T-helper 2 cell treated with Interferon-gamma antibody and Interleukin-4, amounts not matched to agents 5 μg/mL and 100 μg/mL, for 36 hours (primary cell): ENCODE results near the gene KIFC3.
"Not testable (repeated sequence)": the region's sequence is repeated elsewhere in the genome, so short reads cannot be mapped to it uniquely, and the experiment has no call there.

Experiments
- DNase-seq: peaks from one replicate; pipeline ENCODE4 v3.0.0; 2021; ENCODE audit warnings: low spot score
- H3K27ac Mint-ChIP-seq: one replicate; pipeline ENCODE4 v1.8.0; 2021; ENCODE audit warnings: mild to moderate bottlenecking, mixed read lengths
- H3K27me3 Mint-ChIP-seq: one replicate; pipeline ENCODE4 v1.8.0; 2021; ENCODE audit warnings: low read depth, mixed read lengths
- H3K36me3 Mint-ChIP-seq: one replicate; pipeline ENCODE4 v1.8.0; 2021; ENCODE audit warnings: low read depth, mixed read lengths
- H3K4me1 Mint-ChIP-seq: one replicate; pipeline ENCODE4 v1.8.0; 2021; ENCODE audit warnings: low read depth, mixed read lengths
- H3K4me3 Mint-ChIP-seq: one replicate; pipeline ENCODE4 v1.8.0; 2022; ENCODE audit warnings: mild to moderate bottlenecking, moderate library complexity, mixed read lengths
- H3K9me3 Mint-ChIP-seq: one replicate; pipeline ENCODE4 v1.8.0; 2021; ENCODE audit warnings: mixed read lengths

The KIFC3 gene

DNA sequence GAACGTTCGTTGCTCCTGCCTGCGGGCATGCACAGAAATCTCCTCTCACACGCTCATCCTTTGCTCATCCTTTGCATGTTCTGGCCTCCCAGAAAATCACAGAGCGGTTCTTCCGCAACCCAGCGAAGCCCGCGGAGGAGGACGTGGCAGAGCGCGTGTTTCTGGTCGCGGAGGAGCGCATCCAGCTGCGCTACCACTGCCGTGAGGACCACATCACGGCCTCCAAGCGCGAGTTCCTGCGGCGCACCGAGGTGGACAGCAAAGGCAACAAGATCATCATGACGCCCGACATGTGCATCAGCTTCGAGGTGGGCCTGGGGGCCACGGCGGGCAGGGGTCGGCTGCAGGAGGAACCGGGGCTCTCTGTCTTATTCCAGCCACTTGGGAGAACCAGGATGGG is 76.3 kb downstream of the KIFC3 start:
- no peaks in the 10 kb centered on the region for H3K4me1 Mint-ChIP-seq
- H3K36me3 Mint-ChIP-seq: no peaks in the 10 kb centered on the region

DNA sequence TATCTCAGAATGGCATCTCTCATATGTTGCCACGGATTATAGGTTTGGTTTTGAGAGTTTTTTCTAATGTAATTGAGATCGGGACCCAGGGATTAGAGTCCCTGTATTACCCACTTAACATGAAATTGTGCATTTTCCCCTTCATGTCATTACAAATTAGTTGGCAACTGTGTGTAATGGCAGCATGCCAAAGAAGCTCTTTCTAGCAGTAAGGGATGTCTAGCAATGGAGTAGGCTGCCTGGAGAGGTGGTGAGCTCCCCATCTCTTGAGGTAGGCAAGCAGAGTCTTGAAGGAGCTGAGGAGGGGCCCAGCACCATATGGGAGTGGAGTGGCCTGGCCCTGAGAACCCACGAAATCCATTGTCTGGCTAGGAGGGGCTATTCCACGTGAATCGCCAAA is 76.7 kb downstream of the KIFC3 start:
- Mint-ChIP-seq H3K27me3 (no peaks in the 10 kb centered on the region), H3K9me3 (no peaks in the 10 kb centered on the region), H3K4me1 (no peaks in the 10 kb centered on the region), H3K36me3 (no peaks in the 10 kb centered on the region), H3K4me3 (no peak overlapping the region), H3K27ac (no peak overlapping the region)
- no peak for DNase-seq

More for the DNA sequence above, 76.3 kb downstream of the KIFC3 start:
- H3K4me3 Mint-ChIP-seq: no peak overlapping the region
- no peak for DNase-seq
- H3K27ac Mint-ChIP-seq: no peak overlapping the region
- H3K27me3 Mint-ChIP-seq: no peaks in the 10 kb centered on the region
- no peaks in the 10 kb centered on the region for H3K9me3 Mint-ChIP-seq

DNA sequence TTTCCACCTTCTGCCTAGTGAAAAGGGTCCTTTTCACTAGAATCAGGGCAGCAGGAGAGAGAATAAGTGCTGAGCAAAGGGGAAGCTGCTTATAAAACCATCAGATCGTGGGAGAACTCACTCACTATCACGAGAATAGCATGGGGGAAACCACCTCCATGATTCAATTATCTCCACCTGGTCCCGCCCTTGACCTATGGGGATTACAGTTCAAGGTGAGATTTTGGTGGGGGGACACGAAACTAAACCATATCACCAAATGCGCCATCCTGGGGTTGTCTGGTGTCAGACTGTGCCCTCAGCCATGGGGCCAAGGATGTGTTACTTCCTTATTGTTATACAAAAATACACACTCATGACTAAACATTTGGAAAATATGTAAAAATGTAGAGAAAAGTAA is 77.1 kb downstream of the KIFC3 start:
- Mint-ChIP-seq H3K27me3 (no peaks in the 10 kb centered on the region), H3K4me3 (no peak overlapping the region), H3K36me3 (no peaks in the 10 kb centered on the region), H3K4me1 (no peaks in the 10 kb centered on the region), H3K27ac (no peak overlapping the region), H3K9me3 (no peaks in the 10 kb centered on the region)
- no peak for DNase-seq

DNA sequence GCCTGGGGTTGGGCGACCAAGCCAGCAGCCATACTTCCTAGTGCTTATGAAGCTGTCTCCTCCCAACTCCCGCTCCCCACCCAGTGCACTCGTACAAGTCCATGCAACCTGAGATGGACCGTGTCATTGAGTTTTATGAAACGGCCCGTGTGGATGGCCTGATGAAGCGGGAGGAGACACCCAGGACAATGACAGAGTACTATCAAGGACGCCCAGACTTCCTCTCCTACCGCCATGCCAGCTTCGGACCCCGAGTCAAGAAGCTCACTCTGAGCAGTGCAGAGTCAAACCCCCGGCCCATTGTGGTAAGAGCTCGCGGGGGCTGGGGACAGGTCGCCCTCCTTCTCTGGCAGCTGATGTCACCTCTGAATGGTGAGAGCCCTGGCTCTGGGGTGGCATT is 77.8 kb downstream of the KIFC3 start:
- H3K36me3 Mint-ChIP-seq: no peaks in the 10 kb centered on the region

DNA sequence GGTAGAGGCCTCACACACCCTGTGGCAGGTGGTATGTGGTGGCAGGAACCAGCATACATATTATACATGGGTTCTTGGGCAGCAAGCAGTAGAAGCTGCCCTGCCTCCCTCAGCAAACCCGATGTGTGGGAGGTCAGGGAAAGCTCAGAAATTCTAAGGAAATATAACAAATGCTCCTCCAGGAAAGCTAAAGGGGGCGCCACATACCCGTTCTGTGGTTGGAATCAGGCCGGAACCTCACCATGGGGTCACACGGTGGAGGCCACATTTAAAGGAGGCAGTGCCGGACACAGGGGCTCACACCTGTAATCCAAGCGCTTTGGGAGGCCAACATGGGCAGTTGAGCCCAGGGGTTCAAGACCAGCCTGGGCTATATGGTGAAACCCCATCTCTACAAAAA is 79.1 kb downstream of the KIFC3 start:
- Mint-ChIP-seq H3K27me3 (no peaks in the 10 kb centered on the region), H3K27ac (no peak overlapping the region), H3K9me3 (no peaks in the 10 kb centered on the region), H3K36me3 (no peaks in the 10 kb centered on the region), H3K4me3 (no peak overlapping the region), H3K4me1 (no peaks in the 10 kb centered on the region)
- DNase-seq: no peak

More for the DNA sequence above, 77.8 kb downstream of the KIFC3 start:
- Mint-ChIP-seq H3K4me3 (no peak overlapping the region), H3K4me1 (no peaks in the 10 kb centered on the region), H3K27me3 (no peaks in the 10 kb centered on the region), H3K27ac (no peak overlapping the region), H3K9me3 (no peaks in the 10 kb centered on the region)
- no peak for DNase-seq

DNA sequence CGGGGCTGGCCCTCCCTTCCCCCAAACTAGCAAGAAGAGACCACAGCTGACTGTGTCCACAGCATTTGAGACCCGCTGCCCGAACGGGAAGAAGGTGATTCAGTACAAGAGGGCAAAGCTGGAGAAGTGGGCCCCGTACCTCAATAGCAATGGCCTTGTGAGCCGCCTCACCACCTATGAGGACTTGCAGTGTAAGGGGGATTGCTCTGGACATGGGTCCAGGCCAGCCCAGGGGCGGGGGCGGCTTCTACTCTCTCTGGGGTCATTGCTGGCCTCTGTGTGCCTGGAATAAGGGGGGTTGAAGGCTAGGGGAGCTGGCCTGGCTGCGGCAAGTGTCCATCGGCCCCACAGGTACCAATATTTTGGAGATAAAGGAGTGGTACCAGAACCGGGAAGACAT is 79.6 kb downstream of the KIFC3 start:
- Mint-ChIP-seq H3K4me3 (no peak overlapping the region), H3K36me3 (no peaks in the 10 kb centered on the region), H3K27ac (no peak overlapping the region), H3K27me3 (no peaks in the 10 kb centered on the region), H3K9me3 (no peaks in the 10 kb centered on the region), H3K4me1 (no peaks in the 10 kb centered on the region)
- DNase-seq: no peak

DNA sequence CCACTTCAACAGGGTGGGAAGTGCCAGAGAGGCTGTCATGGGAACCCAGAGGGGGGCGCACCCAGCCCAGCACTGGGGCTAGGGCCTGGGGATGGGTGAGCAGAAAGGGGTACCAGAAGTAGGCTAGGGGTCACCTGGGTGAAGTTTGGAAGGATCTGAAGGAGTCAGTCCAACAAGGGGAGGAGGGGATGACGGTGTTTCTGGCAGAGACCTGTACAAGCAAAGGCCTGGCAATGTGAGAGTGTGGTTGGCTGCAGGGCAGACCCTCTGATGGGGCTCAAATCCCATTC is 80.1 kb downstream of the KIFC3 start:
- no peak for DNase-seq
- no peak overlapping the region for H3K27ac Mint-ChIP-seq
- no peaks in the 10 kb centered on the region for H3K4me1 Mint-ChIP-seq
- H3K27me3 Mint-ChIP-seq: no peaks in the 10 kb centered on the region
- no peaks in the 10 kb centered on the region for H3K9me3 Mint-ChIP-seq
- H3K4me3 Mint-ChIP-seq: no peak overlapping the region
- H3K36me3 Mint-ChIP-seq: no peaks in the 10 kb centered on the region

DNA sequence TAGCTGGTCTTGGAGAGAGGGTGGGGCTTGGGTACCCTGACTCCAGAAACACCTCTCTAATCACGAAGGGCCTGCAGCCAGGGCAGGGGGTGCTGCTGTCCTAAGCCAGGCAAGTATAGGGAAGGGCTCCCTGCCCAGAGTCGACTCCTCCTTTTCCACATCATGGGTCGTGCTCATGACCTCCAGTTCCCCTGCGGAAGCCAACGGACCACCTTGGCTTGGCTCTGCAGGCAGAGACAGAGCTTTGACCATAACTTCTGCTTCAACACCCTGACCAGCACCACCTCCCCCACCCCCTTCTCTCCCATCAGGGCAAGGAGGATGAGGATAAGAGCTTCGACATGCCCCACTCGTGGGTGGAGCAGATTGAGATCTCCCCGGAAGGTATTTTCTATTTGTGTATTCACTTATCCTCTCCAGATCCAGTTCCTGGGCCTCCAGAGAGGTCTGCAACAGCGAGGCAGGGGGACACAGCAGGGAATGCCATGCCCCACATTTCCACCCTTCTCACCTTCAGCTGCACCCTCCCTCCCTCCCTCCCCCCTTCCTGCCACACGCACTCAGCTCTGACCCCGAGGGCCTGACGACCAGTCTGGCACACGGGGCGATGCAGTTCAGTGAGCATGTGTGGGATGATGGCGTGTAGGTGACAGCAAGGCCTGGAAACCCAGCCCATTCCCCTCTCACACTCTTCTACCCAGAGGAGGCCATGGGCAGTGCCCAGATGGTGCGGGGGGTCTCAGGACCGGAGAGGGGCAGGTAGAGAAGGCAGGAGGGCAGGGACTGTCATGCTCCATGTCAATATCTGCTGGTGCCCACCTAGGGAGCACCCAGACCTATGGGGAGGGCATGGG is 80.7 kb downstream of the KIFC3 start:
- Mint-ChIP-seq H3K27ac (no peak overlapping the region), H3K27me3 (no peaks in the 10 kb centered on the region), H3K4me1 (no peaks in the 10 kb centered on the region), H3K4me3 (no peak overlapping the region), H3K36me3 (no peaks in the 10 kb centered on the region), H3K9me3 (no peaks in the 10 kb centered on the region)
- DNase-seq: no peak

DNA sequence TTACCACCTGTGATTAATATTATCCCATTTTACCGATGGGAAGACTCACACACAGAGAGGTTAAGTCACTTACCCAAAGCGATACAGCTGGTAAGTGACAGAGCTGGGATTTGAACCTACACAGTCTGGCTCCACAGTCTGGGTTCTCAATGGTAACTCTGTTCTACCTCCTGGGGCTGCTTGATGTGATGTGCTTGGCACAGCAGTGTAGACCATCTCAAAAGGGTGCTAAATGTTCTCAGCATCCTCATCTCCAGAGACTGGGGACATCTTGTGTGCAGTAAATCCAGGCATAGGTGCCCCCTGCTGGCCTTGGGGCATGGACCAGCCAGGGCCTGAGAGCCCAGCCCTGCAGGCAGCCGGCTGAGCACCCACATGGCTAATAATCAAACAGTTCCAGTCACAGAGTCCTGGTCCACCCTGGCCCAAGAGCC is 82.1 kb downstream of the KIFC3 start:
- H3K4me1 Mint-ChIP-seq: no peaks in the 10 kb centered on the region
- no peaks in the 10 kb centered on the region for H3K9me3 Mint-ChIP-seq
- peak; percentile 23 for DNase-seq
- H3K4me3 Mint-ChIP-seq: no peak overlapping the region
- H3K36me3 Mint-ChIP-seq: no peaks in the 10 kb centered on the region
- no peak overlapping the region for H3K27ac Mint-ChIP-seq
- H3K27me3 Mint-ChIP-seq: no peaks in the 10 kb centered on the region

DNA sequence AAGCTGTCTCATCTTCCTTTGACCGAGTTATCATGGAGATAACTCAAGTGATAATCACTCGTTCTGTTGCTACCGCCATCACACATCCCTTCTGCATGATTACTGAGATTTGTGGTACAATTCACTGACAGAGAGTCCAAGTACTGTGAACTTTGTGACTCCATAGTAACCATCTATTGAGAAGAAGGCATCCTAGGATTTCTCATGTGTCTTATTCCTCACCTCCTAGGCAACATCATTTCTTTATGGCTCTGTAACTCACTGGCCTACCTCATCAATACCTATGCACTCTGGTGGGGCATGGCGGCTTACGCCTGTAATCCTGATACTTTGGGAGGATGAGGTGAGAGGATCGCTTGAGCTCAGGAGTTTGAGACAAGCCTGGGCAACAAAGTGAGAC is 88.2 kb downstream of the KIFC3 start:
- no peaks in the 10 kb centered on the region for H3K9me3 Mint-ChIP-seq
- no peaks in the 10 kb centered on the region for H3K36me3 Mint-ChIP-seq
- H3K4me3 Mint-ChIP-seq: no peak overlapping the region
- DNase-seq: no peak
- peaks cover 31% of the 10 kb centered on the region for H3K27me3 Mint-ChIP-seq
- no peaks in the 10 kb centered on the region for H3K4me1 Mint-ChIP-seq
- H3K27ac Mint-ChIP-seq: no peak overlapping the region

DNA sequence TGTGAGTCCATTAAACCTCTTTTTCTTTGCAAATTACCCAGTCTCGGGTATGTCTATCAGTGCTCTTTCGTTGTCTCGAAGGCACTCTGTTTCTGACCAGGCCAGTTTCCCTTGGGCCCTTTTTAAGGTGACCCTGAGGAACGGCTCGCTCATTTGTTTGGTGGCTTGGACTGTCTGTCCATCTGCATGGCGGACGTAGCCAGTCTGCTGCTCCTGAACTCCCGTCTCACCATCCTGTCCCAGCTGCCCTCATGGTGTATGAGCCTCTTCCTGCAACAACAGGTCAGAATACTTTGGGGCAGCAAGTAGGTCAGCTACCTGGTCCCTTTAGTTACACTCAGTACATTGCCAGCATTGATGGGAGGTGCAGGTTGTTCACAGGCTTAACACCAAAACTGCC is 88.7 kb downstream of the KIFC3 start:
- H3K27ac Mint-ChIP-seq: no peak overlapping the region
- H3K4me3 Mint-ChIP-seq: no peak overlapping the region

DNA sequence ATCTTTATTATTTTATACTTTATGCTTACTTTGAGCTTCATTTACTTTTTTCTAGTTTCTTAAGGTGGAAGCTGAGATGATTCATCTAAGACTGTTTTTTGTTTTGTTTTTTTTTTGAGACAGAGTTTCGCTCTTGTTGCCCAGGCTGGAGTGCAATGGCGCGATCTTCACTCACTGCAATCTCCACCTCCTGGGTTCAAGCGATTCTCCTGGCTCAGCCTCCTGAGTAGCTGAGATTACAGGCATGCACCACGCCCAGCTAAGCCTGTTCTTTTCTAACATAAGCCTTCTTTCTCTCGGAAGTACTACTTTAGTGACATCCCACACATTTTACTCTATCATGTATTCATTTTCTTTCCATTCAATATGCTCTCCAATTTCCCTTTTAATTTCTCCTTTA is 89.7 kb downstream of the KIFC3 start:
- not testable (repeated sequence) for H3K4me1 Mint-ChIP-seq, H3K4me3 Mint-ChIP-seq, H3K36me3 Mint-ChIP-seq, H3K27ac Mint-ChIP-seq, DNase-seq, H3K9me3 Mint-ChIP-seq
- H3K27me3 Mint-ChIP-seq: peaks cover 37% of the 10 kb centered on the region

More for the DNA sequence above, 88.7 kb downstream of the KIFC3 start:
- no peaks in the 10 kb centered on the region for H3K9me3 Mint-ChIP-seq
- no peak for DNase-seq
- H3K27me3 Mint-ChIP-seq: peaks cover 31% of the 10 kb centered on the region
- no peaks in the 10 kb centered on the region for H3K4me1 Mint-ChIP-seq
- no peaks in the 10 kb centered on the region for H3K36me3 Mint-ChIP-seq

DNA sequence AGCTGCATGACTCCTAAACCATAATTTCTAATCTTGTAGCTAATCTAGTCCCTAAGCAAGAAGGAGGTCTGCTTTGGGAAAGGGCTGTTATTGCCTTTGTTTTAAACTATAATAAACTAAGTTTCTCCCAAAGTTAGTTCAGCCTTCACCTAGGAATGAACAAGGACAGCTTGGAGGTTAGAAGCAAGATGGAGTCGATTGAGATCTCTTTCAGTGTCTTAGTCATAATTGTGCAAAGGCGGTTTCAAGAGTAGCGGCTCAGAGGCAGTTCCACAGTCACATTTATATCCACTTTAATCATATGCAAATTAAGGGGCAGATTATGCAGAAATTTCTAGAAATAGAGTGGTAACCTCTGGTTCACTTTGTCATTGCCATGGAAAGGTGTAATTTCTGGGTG is 90.3 kb downstream of the KIFC3 start:
- H3K9me3 Mint-ChIP-seq: no peaks in the 10 kb centered on the region
- H3K36me3 Mint-ChIP-seq: no peaks in the 10 kb centered on the region
- H3K4me3 Mint-ChIP-seq: no peak overlapping the region
- H3K27ac Mint-ChIP-seq: no peak overlapping the region
- peaks cover 37% of the 10 kb centered on the region for H3K27me3 Mint-ChIP-seq
- no peaks in the 10 kb centered on the region for H3K4me1 Mint-ChIP-seq
- no peak for DNase-seq

DNA sequence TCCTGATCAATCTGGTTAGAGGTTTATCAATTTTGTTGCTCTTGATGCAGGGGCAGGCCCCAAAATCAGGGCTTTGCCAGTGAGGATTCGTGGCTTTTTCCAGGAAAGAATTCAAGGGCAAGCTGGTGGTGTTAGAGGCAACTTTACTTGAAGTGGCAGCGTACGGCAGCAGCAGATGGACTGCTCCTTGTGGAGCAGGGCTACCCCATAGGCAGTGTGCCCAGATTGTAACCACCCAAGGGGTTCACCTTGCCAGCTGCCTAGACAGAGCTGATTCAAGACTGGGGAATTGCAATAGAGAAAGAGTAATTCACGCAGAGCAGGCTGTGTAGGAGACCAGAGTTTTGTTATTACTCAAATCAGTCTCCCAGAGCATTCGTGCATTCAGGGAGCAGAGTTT is 90.9 kb downstream of the KIFC3 start:
- Mint-ChIP-seq H3K27me3 (peaks cover 37% of the 10 kb centered on the region), H3K4me3 (no peak overlapping the region), H3K27ac (no peak overlapping the region), H3K9me3 (no peaks in the 10 kb centered on the region), H3K4me1 (no peaks in the 10 kb centered on the region), H3K36me3 (no peaks in the 10 kb centered on the region)
- no peak for DNase-seq

DNA sequence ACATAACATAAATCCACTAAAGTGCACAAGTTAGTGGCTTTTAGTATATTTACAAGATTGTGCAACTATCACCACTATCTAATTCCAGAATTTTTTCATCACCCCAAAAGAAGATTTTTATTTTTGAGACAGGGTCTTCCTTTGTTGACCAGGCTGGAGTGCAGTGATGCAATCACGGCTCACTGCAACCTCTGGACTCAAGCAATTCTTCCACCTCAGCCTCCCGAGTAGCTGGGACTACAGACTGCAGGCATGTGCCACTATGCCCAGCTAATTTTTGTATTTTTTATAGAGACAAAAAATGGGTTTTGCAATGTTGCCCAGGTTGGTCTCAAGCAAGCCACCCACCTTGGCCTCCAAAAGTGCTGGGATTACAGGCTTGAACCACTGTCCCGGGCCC is 92.6 kb downstream of the KIFC3 start:
- no peaks in the 10 kb centered on the region for H3K36me3 Mint-ChIP-seq
- DNase-seq: no peak
- no peaks in the 10 kb centered on the region for H3K9me3 Mint-ChIP-seq
- no peaks in the 10 kb centered on the region for H3K4me1 Mint-ChIP-seq
- H3K4me3 Mint-ChIP-seq: no peak overlapping the region
- H3K27ac Mint-ChIP-seq: no peak overlapping the region
- peaks cover 36% of the 10 kb centered on the region for H3K27me3 Mint-ChIP-seq
